WTC11 (cell line): ENCODE measurements around the gene COBLL1. TPM values are rescaled to one million over a fixed set of nuclear protein-coding genes. Genes with fewer than 3 reads are reported as not detected.

Experiments
- ATAC-seq: fragments of 200-7000 bp; cut with Tn5 transposase; 2 replicates; pipeline ENCODE4 v1.10.0; 2021; ENCODE audit warnings: mild to moderate bottlenecking, moderate library complexity
- CTCF ChIA-PET: fragments of 300-600 bp; sonication (Branson Sonifier 250); formaldehyde crosslinking; loops from one replicate; lab custom pipeline; 2021; ENCODE audit warnings: antibody characterized with exemption; lab: Charles Lee
- POLR2A ChIA-PET: fragments of 350-600 bp; sonication (Branson Sonifier 250); formaldehyde crosslinking; loops from one replicate; lab custom pipeline; 2021; ENCODE audit warnings: antibody characterized with exemption; lab: Charles Lee
- DNase-seq: peaks from one replicate; pipeline ENCODE4 v3.0.0; 2021; ENCODE audit warnings: low spot score
- H3K27ac Mint-ChIP-seq: 2 replicates; pipeline ENCODE4 v1.8.0; 2021; ENCODE audit warnings: mixed read lengths
- H3K27me3 Mint-ChIP-seq: 2 replicates; pipeline ENCODE4 v1.8.0; 2021; ENCODE audit warnings: low read depth, mild to moderate bottlenecking, moderate library complexity, mixed read lengths
- H3K36me3 Mint-ChIP-seq: 2 replicates; pipeline ENCODE4 v1.8.0; 2021; ENCODE audit warnings: mixed read lengths
- H3K4me1 Mint-ChIP-seq: 2 replicates; pipeline ENCODE4 v1.8.0; 2022; ENCODE audit warnings: mixed read lengths
- H3K4me3 Mint-ChIP-seq: 2 replicates; pipeline ENCODE4 v1.8.0; 2021; ENCODE audit warnings: mild to moderate bottlenecking, moderate library complexity, mixed read lengths
- H3K9me3 Mint-ChIP-seq: 2 replicates; pipeline ENCODE4 v1.8.0; 2021; ENCODE audit warnings: mixed read lengths
- CBFB ChIP-seq: sonication (generic); formaldehyde crosslinking; IDR thresholded peaks from 2 replicates; pipeline ENCODE4 v1.8.1; 2022; ENCODE audit warnings: mild to moderate bottlenecking, low read depth, missing genetic modification reagents
- CREB1 ChIP-seq: sonication (generic); formaldehyde crosslinking; IDR thresholded peaks from 2 replicates; pipeline ENCODE4 v1.8.0; 2023; ENCODE audit warnings: mild to moderate bottlenecking, missing genetic modification reagents
- CREM ChIP-seq: sonication (generic); formaldehyde crosslinking; IDR thresholded peaks from 2 replicates; pipeline ENCODE4 v1.8.1; 2022; ENCODE audit warnings: mild to moderate bottlenecking, missing genetic modification reagents, moderate library complexity
- ETV6 ChIP-seq: sonication (generic); formaldehyde crosslinking; IDR thresholded peaks from 2 replicates; pipeline ENCODE4 v1.8.1; 2022; ENCODE audit warnings: mild to moderate bottlenecking, missing genetic modification reagents
- HMGA2 ChIP-seq: fragments of 250-450 bp; sonication (Bioruptor Pico); IDR thresholded peaks from 2 replicates; pipeline ENCODE4 v1.4.0; 2021; ENCODE audit warnings: mild to moderate bottlenecking, moderate library complexity
- PRRX2 ChIP-seq: fragments of 250-450 bp; sonication (Bioruptor Pico); IDR thresholded peaks from 2 replicates; pipeline ENCODE4 v1.8.0; 2021; ENCODE audit warnings: mild to moderate bottlenecking
- ZNF416 ChIP-seq: fragments of 250-450 bp; sonication (Bioruptor Pico); IDR thresholded peaks from 2 replicates; pipeline ENCODE4 v1.9.0; 2021; ENCODE audit warnings: mild to moderate bottlenecking, inconsistent platforms
- total RNA-seq: library from RNA; stranded (reverse); gene quantifications from 3 replicates; pipeline ENCODE4 v1.2.3, GENCODE V29; 2021
- TF ChIP-seq, protein P1 (sequence below): sonication (generic); formaldehyde crosslinking; IDR thresholded peaks from 2 replicates; pipeline ENCODE4 v1.8.0; 2022; ENCODE audit warnings: missing genetic modification reagents
- TF ChIP-seq, protein P2 (sequence below): sonication (generic); formaldehyde crosslinking; conservative IDR thresholded peaks from 2 replicates; pipeline ENCODE4 v1.8.1; 2022; ENCODE audit warnings: mild to moderate bottlenecking, missing genetic modification reagents
- TF ChIP-seq, protein P3 (sequence below): fragments of 200-600 bp; IDR thresholded peaks from 2 replicates; pipeline ENCODE4 v1.8.0; 2022; ENCODE audit warnings: antibody characterized with exemption
- TF ChIP-seq, protein P4 (sequence below): sonication (generic); formaldehyde crosslinking; IDR thresholded peaks from 2 replicates; pipeline ENCODE4 v1.8.1; 2022; ENCODE audit warnings: missing genetic modification reagents, borderline replicate concordance
- TF ChIP-seq, protein P5 (sequence below): sonication (generic); formaldehyde crosslinking; IDR thresholded peaks from 2 replicates; pipeline ENCODE4 v1.8.0; 2022; ENCODE audit warnings: mild to moderate bottlenecking, missing genetic modification reagents
- TF ChIP-seq, protein P6 (sequence below): sonication (generic); formaldehyde crosslinking; IDR thresholded peaks from 2 replicates; pipeline ENCODE4 v1.8.1; 2023; ENCODE audit warnings: mild to moderate bottlenecking, missing genetic modification reagents, borderline replicate concordance

Gene COBLL1
- total RNA-seq, 1 experiment from 2014 or later: 5.8 TPM

DNA sequence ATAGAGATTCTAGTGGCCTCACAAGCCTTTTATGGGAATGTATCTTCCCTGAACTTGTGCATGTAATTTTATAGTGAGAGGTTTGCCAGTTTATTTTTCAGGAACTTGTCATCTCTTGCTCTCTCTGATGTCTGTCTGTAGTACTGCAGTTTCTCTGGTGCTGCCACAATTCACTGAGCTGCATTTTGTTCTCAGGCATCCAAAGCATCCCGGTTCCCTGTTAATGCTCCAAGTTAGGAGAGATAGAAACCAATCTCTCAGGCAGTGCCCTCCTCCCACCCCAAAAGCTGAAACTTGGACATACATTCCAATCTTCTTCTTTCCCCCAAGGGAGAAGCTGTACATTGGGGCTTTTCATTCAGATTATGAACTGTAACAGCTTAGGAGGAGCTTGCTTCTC, 190.3 kb downstream of the COBLL1 start (continued):
- TF ChIP-seq, protein P1, sequence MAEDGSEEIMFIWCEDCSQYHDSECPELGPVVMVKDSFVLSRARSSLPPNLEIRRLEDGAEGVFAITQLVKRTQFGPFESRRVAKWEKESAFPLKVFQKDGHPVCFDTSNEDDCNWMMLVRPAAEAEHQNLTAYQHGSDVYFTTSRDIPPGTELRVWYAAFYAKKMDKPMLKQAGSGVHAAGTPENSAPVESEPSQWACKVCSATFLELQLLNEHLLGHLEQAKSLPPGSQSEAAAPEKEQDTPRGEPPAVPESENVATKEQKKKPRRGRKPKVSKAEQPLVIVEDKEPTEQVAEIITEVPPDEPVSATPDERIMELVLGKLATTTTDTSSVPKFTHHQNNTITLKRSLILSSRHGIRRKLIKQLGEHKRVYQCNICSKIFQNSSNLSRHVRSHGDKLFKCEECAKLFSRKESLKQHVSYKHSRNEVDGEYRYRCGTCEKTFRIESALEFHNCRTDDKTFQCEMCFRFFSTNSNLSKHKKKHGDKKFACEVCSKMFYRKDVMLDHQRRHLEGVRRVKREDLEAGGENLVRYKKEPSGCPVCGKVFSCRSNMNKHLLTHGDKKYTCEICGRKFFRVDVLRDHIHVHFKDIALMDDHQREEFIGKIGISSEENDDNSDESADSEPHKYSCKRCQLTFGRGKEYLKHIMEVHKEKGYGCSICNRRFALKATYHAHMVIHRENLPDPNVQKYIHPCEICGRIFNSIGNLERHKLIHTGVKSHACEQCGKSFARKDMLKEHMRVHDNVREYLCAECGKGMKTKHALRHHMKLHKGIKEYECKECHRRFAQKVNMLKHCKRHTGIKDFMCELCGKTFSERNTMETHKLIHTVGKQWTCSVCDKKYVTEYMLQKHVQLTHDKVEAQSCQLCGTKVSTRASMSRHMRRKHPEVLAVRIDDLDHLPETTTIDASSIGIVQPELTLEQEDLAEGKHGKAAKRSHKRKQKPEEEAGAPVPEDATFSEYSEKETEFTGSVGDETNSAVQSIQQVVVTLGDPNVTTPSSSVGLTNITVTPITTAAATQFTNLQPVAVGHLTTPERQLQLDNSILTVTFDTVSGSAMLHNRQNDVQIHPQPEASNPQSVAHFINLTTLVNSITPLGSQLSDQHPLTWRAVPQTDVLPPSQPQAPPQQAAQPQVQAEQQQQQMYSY (CRISPR knock-in tag): no peak

DNA sequence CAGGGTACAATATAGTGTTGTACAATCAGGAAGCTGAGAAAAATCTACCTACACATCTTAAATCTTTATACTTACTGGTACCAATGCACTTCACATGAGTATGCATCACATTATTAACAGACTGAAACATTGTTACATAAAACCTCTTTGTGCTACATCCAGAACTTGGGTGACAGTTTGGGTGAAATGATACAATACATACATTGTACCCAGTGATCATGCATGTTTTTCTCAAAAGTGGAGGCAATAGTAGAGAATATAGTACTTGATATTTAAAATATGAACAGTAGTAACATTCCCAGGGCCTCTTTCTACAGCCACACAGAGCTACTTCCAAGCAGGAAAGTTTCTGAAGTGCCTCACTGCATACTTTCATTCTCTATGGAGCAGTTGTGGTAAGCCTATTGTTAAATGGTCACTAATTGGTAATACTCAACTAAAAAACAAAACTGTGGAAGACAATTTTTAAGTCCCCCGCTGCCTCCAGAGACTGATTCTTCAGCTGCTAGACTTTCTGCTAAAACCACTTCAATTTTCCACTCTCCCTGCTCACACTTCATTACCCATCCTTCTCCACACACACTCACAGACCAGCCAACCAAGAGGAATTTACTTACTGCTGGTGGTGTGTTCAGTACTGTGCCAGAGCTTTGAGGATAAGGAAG, 197.5 kb downstream of the COBLL1 start:
- Mint-ChIP-seq H3K4me1 (no peaks in the 10 kb centered on the region), H3K27me3 (peaks cover 19% of the 10 kb centered on the region), H3K9me3 (peaks cover 20% of the 10 kb centered on the region), H3K36me3 (peaks cover 13% of the 10 kb centered on the region), H3K4me3 (no peak overlapping the region), H3K27ac (no peak overlapping the region)
- POLR2A ChIA-PET: no interaction called here
- no peak for DNase-seq
- CTCF ChIA-PET: interaction anchor here (1.5 kb wide), 1 partner anchor 84 kb away, joined by 3 read pairs; no protein-coding TSS in a partner anchor
- TF ChIP-seq ETV6 (CRISPR knock-in tag): no peak
- no peak for ATAC-seq

DNA sequence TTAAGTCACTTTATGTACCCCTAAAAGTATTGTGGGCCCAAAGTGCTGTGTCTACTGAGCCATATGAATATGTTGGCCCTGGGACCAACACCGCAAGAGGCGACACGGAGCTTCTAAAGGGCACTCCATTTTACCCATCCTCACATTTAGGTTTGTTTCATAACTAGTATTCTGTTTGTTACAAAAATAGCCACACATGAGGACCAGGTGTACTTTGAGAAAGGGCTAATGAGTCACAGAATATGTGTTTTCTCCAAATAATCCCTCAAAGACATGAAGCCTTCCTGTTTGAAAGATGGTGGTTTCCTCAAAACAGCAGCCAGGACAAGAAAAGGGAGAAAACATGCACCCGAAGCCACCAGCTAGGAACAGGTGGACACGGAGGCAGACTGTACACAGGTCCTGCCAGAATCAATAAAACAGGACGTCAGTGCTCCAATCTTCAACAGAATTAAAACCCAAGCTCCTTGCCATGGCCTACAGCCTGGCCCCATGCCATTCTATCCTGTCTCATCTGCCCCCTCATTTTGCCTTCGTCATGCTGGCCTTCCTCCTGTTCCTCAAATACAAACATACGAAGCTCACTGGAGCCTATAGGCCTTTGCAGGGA, 198.6 kb downstream of the COBLL1 start:
- H3K9me3 Mint-ChIP-seq: peaks cover 9% of the 10 kb centered on the region
- POLR2A ChIA-PET: no interaction called here
- H3K27ac Mint-ChIP-seq: no peak overlapping the region
- peaks cover 5% of the 10 kb centered on the region for H3K4me1 Mint-ChIP-seq
- peaks cover 2% of the 10 kb centered on the region for H3K36me3 Mint-ChIP-seq
- CTCF ChIA-PET: interaction anchor here (1.5 kb wide), 1 partner anchor 83 kb away, joined by 3 read pairs; no protein-coding TSS in a partner anchor
- peaks cover 9% of the 10 kb centered on the region for H3K27me3 Mint-ChIP-seq
- TF ChIP-seq, protein P2, sequence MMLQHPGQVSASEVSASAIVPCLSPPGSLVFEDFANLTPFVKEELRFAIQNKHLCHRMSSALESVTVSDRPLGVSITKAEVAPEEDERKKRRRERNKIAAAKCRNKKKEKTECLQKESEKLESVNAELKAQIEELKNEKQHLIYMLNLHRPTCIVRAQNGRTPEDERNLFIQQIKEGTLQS: no peak
- TF ChIP-seq HMGA2 (no peak), PRRX2 (no peak), CBFB (no peak), CREM (no peak), CREB1 (CRISPR knock-in tag) (no peak), ZNF416 (no peak)
- TF ChIP-seq, protein P3, sequence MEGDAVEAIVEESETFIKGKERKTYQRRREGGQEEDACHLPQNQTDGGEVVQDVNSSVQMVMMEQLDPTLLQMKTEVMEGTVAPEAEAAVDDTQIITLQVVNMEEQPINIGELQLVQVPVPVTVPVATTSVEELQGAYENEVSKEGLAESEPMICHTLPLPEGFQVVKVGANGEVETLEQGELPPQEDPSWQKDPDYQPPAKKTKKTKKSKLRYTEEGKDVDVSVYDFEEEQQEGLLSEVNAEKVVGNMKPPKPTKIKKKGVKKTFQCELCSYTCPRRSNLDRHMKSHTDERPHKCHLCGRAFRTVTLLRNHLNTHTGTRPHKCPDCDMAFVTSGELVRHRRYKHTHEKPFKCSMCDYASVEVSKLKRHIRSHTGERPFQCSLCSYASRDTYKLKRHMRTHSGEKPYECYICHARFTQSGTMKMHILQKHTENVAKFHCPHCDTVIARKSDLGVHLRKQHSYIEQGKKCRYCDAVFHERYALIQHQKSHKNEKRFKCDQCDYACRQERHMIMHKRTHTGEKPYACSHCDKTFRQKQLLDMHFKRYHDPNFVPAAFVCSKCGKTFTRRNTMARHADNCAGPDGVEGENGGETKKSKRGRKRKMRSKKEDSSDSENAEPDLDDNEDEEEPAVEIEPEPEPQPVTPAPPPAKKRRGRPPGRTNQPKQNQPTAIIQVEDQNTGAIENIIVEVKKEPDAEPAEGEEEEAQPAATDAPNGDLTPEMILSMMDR: no peak
- TF ChIP-seq, protein P4, sequence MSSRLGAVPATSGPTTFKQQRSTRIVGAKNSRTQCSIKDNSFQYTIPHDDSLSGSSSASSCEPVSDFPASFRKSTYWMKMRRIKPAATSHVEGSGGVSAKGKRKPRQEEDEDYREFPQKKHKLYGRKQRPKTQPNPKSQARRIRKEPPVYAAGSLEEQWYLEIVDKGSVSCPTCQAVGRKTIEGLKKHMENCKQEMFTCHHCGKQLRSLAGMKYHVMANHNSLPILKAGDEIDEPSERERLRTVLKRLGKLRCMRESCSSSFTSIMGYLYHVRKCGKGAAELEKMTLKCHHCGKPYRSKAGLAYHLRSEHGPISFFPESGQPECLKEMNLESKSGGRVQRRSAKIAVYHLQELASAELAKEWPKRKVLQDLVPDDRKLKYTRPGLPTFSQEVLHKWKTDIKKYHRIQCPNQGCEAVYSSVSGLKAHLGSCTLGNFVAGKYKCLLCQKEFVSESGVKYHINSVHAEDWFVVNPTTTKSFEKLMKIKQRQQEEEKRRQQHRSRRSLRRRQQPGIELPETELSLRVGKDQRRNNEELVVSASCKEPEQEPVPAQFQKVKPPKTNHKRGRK (CRISPR knock-in tag): no peak
- TF ChIP-seq, protein P5, sequence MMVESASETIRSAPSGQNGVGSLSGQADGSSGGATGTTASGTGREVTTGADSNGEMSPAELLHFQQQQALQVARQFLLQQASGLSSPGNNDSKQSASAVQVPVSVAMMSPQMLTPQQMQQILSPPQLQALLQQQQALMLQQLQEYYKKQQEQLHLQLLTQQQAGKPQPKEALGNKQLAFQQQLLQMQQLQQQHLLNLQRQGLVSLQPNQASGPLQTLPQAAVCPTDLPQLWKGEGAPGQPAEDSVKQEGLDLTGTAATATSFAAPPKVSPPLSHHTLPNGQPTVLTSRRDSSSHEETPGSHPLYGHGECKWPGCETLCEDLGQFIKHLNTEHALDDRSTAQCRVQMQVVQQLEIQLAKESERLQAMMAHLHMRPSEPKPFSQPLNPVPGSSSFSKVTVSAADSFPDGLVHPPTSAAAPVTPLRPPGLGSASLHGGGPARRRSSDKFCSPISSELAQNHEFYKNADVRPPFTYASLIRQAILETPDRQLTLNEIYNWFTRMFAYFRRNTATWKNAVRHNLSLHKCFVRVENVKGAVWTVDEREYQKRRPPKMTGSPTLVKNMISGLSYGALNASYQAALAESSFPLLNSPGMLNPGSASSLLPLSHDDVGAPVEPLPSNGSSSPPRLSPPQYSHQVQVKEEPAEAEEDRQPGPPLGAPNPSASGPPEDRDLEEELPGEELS (CRISPR knock-in tag): no peak
- TF ChIP-seq, protein P1 (CRISPR knock-in tag): no peak
- TF ChIP-seq, protein P6, sequence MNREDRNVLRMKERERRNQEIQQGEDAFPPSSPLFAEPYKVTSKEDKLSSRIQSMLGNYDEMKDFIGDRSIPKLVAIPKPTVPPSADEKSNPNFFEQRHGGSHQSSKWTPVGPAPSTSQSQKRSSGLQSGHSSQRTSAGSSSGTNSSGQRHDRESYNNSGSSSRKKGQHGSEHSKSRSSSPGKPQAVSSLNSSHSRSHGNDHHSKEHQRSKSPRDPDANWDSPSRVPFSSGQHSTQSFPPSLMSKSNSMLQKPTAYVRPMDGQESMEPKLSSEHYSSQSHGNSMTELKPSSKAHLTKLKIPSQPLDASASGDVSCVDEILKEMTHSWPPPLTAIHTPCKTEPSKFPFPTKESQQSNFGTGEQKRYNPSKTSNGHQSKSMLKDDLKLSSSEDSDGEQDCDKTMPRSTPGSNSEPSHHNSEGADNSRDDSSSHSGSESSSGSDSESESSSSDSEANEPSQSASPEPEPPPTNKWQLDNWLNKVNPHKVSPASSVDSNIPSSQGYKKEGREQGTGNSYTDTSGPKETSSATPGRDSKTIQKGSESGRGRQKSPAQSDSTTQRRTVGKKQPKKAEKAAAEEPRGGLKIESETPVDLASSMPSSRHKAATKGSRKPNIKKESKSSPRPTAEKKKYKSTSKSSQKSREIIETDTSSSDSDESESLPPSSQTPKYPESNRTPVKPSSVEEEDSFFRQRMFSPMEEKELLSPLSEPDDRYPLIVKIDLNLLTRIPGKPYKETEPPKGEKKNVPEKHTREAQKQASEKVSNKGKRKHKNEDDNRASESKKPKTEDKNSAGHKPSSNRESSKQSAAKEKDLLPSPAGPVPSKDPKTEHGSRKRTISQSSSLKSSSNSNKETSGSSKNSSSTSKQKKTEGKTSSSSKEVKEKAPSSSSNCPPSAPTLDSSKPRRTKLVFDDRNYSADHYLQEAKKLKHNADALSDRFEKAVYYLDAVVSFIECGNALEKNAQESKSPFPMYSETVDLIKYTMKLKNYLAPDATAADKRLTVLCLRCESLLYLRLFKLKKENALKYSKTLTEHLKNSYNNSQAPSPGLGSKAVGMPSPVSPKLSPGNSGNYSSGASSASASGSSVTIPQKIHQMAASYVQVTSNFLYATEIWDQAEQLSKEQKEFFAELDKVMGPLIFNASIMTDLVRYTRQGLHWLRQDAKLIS (CRISPR knock-in tag): no peak
- DNase-seq (no peak), ATAC-seq (no peak)
- H3K4me3 Mint-ChIP-seq: no peak overlapping the region
